H9 (cell line): Measurements from ENCODE around the gene MFSD6. TPM values are rescaled to one million over a fixed set of nuclear protein-coding genes. Genes with fewer than 3 reads are reported as not detected.

Experiments
- DNase-seq: peaks from one replicate; pipeline ENCODE4 v3.0.0-alpha.2; 2017
- H2AFZ ChIP-seq: one replicate; pipeline ENCODE4 v1.6.1; 2013; ENCODE audit warnings: mild to moderate bottlenecking, low read length, control low read depth, moderate library complexity
- H2AK5ac ChIP-seq: 2 replicates; pipeline ENCODE4 v1.6.1; 2013; ENCODE audit warnings: low read length, control low read depth, mixed read lengths; ENCODE audit not compliant: insufficient read length
- H2BK120ac ChIP-seq: one replicate; pipeline ENCODE4 v1.6.1; 2013; ENCODE audit warnings: low read depth, mild to moderate bottlenecking, low read length, control low read depth, inconsistent platforms; ENCODE audit not compliant: poor library complexity, severe bottlenecking
- H2BK12ac ChIP-seq: 2 replicates; pipeline ENCODE4 v1.6.1; 2013; ENCODE audit warnings: low read length, control low read depth, mixed read lengths, low read depth; ENCODE audit not compliant: insufficient read length
- H2BK15ac ChIP-seq: 2 replicates; pipeline ENCODE4 v1.6.1; 2013; ENCODE audit warnings: low read depth, low read length, control low read depth
- H2BK20ac ChIP-seq: one replicate; pipeline ENCODE4 v1.6.1; 2013; ENCODE audit warnings: low read depth, mild to moderate bottlenecking, low read length, control low read depth, inconsistent platforms; ENCODE audit not compliant: poor library complexity, severe bottlenecking
- H2BK5ac ChIP-seq: 2 replicates; pipeline ENCODE4 v1.6.1; 2013; ENCODE audit warnings: low read length, control low read depth, mixed read lengths; ENCODE audit not compliant: insufficient read length
- H3K14ac ChIP-seq: 2 replicates; pipeline ENCODE4 v1.6.1; 2013; ENCODE audit warnings: low read length, control low read depth; ENCODE audit not compliant: insufficient read depth
- H3K18ac ChIP-seq: 2 replicates; pipeline ENCODE4 v1.6.1; 2013; ENCODE audit warnings: low read depth, mild to moderate bottlenecking, mixed read lengths, low read length, control low read depth; ENCODE audit not compliant: insufficient read length
- H3K23ac ChIP-seq: 2 replicates; pipeline ENCODE4 v1.6.1; 2013; ENCODE audit warnings: low read length, control low read depth, mixed read lengths, low read depth; ENCODE audit not compliant: insufficient read length
- H3K23me2 ChIP-seq: 2 replicates; pipeline ENCODE4 v1.6.1; 2013; ENCODE audit warnings: low read depth, mild to moderate bottlenecking, mixed read lengths, low read length, control low read depth; ENCODE audit not compliant: insufficient read length, poor library complexity, severe bottlenecking
- H3K27ac ChIP-seq: 2 replicates; pipeline ENCODE4 v1.5.1; 2013; ENCODE audit warnings: low read length, control low read depth, mixed read lengths, low read depth; ENCODE audit not compliant: insufficient read length
- H3K27me3 ChIP-seq: 2 replicates; pipeline ENCODE4 v1.6.1; 2013; ENCODE audit warnings: low read length, control low read depth, inconsistent platforms; ENCODE audit not compliant: insufficient read depth
- H3K4ac ChIP-seq: 2 replicates; pipeline ENCODE4 v1.6.1; 2013; ENCODE audit warnings: low read depth, mild to moderate bottlenecking, control low read depth, inconsistent platforms, low read length, moderate library complexity
- H3K4me1 ChIP-seq: 2 replicates; pipeline ENCODE4 v1.6.1; 2013; ENCODE audit warnings: low read length, control low read depth, inconsistent platforms; ENCODE audit not compliant: insufficient read depth
- H3K4me2 ChIP-seq: 2 replicates; pipeline ENCODE4 v1.6.1; 2013; ENCODE audit warnings: low read length, control low read depth, mixed read lengths; ENCODE audit not compliant: insufficient read length, insufficient read depth
- H3K56ac ChIP-seq: 2 replicates; pipeline ENCODE4 v1.6.1; 2013; ENCODE audit warnings: low read depth, mild to moderate bottlenecking, mixed read lengths, low read length, control low read depth; ENCODE audit not compliant: insufficient read length
- H3K79me1 ChIP-seq: 2 replicates; pipeline ENCODE4 v1.6.1; 2013; ENCODE audit warnings: low read depth, mild to moderate bottlenecking, moderate library complexity, low read length, control low read depth, inconsistent platforms; ENCODE audit not compliant: insufficient read depth, poor library complexity, severe bottlenecking
- H3K79me2 ChIP-seq: 2 replicates; pipeline ENCODE4 v1.6.1; 2013; ENCODE audit warnings: low read length, control low read depth, inconsistent platforms; ENCODE audit not compliant: insufficient read depth
- H3K9ac ChIP-seq: 2 replicates; pipeline ENCODE4 v1.6.1; 2013; ENCODE audit warnings: low read length, control low read depth, mixed read lengths; ENCODE audit not compliant: insufficient read length; ENCODE audit errors: extremely low read depth
- H3K9me3 ChIP-seq: one replicate; pipeline ENCODE4 v1.6.1; 2013; ENCODE audit warnings: low read depth, low read length, inconsistent platforms; ENCODE audit not compliant: control insufficient read depth
- H3T11ph ChIP-seq: one replicate; pipeline ENCODE4 v1.6.1; 2013; ENCODE audit warnings: mild to moderate bottlenecking, low read length, control low read depth, inconsistent platforms
- H4K20me1 ChIP-seq: one replicate; pipeline ENCODE4 v1.6.1; 2013; ENCODE audit not compliant: control insufficient read depth, insufficient read length, insufficient read depth
- H4K5ac ChIP-seq: 2 replicates; pipeline ENCODE4 v1.6.1; 2013; ENCODE audit warnings: low read depth, mild to moderate bottlenecking, mixed read lengths, low read length, control low read depth; ENCODE audit not compliant: insufficient read length
- H4K8ac ChIP-seq: replicated peaks from 2 replicates; pipeline ENCODE4 v1.6.1; 2013; ENCODE audit warnings: low read length, control low read depth, mixed read lengths, low read depth; ENCODE audit not compliant: insufficient read length
- H4K91ac ChIP-seq: 2 replicates; pipeline ENCODE4 v1.6.1; 2013; ENCODE audit warnings: low read depth, mild to moderate bottlenecking, moderate library complexity, mixed read lengths, low read length, control low read depth; ENCODE audit not compliant: insufficient read length
- H3K27ac Mint-ChIP-seq, 3 experiments: 2 replicates in 2 of 3; 3 replicates in 1 of 3; pipeline ENCODE4 v1.8.0; 2020 to 2021; ENCODE audit warnings: mixed read lengths in 3 of 3, mild to moderate bottlenecking in 1 of 3, moderate library complexity in 1 of 3
- H3K27me3 Mint-ChIP-seq: 2 replicates; pipeline ENCODE4 v1.8.0; 2021; ENCODE audit warnings: low read depth, mild to moderate bottlenecking, moderate library complexity, mixed read lengths
- H3K36me3 Mint-ChIP-seq, 3 experiments: 2 replicates in 2 of 3; 3 replicates in 1 of 3; pipeline ENCODE4 v1.8.0; 2020 to 2021; ENCODE audit warnings: low read depth in 3 of 3, mixed read lengths in 3 of 3; ENCODE audit not compliant: insufficient read depth in 1 of 3
- H3K4me1 Mint-ChIP-seq, 2 experiments: 2 replicates each; pipeline ENCODE4 v1.8.0; 2020; ENCODE audit warnings: mixed read lengths in 2 of 2
- H3K4me3 Mint-ChIP-seq, 2 experiments: 2 replicates in 1 of 2; 3 replicates in 1 of 2; pipeline ENCODE4 v1.8.0; 2020 to 2021; ENCODE audit warnings: mild to moderate bottlenecking in 2 of 2, mixed read lengths in 2 of 2, moderate library complexity in 1 of 2
- H3K9me3 Mint-ChIP-seq, 2 experiments: 2 replicates in 1 of 2; 3 replicates in 1 of 2; pipeline ENCODE4 v1.8.0; 2020; ENCODE audit warnings: mild to moderate bottlenecking in 2 of 2, mixed read lengths in 2 of 2, moderate library complexity in 1 of 2
- CTCF ChIP-seq: fragments of 200-600 bp; sonication (generic); conservative IDR thresholded peaks from 3 replicates; pipeline ENCODE4 v1.8.0; 2021; ENCODE audit warnings: antibody characterized with exemption, mild to moderate bottlenecking
- WGBS: extraction: QIAGEN DNeasy Blood & Tissue Kit; methylation state at CpG from one replicate; pipeline ENCODE4 v1.1.7; 2013; ENCODE audit warnings: missing lambda C conversion rate, low lambda C conversion rate, mixed read lengths; ENCODE audit not compliant: insufficient read length; ENCODE audit errors: extremely low coverage; 5-methylcytosine and 5-hydroxymethylcytosine counted together
- total RNA-seq: library from RNA; stranded (reverse); gene quantifications from 2 replicates; pipeline ENCODE4 v1.2.1, GENCODE V29; 2021

Gene MFSD6
- total RNA-seq, 1 experiment from 2014 or later = 4.0 TPM

- H3K36me3 Mint-ChIP-seq = peaks cover 8 to 23% (median 18%) of the 10 kb centered on the region in 3 experiments
- Histone ChIP-seq H3K79me2 (no peaks in the 10 kb centered on the region), H2BK15ac (no peak overlapping the region), H2BK120ac (no peak overlapping the region), H4K20me1 (no peaks in the 10 kb centered on the region), H3K79me1 (no peaks in the 10 kb centered on the region), H2BK20ac (no peak overlapping the region), H3K27ac (no peak overlapping the region), H2AK5ac (no peak overlapping the region), H3K4me2 (no peak overlapping the region), H2BK12ac (no peak overlapping the region), H3K14ac (no peak overlapping the region), H4K5ac (no peak overlapping the region), H3K9me3 (no peaks in the 10 kb centered on the region), H4K91ac (no peak overlapping the region), H2BK5ac (no peak overlapping the region), H3K56ac (no peak overlapping the region), H3K9ac (no peak overlapping the region), H4K8ac (no peak overlapping the region), H2AFZ (no peak overlapping the region), H3K4me1 (no peaks in the 10 kb centered on the region), H3K23me2 (no peaks in the 10 kb centered on the region), H3K27me3 (no peaks in the 10 kb centered on the region), H3K23ac (no peak overlapping the region), H3K4ac (no peak overlapping the region), H3T11ph (no peak overlapping the region), H3K18ac (no peak overlapping the region)
- H3K9me3 Mint-ChIP-seq = peaks cover 13 to 26% of the 10 kb centered on the region in 2 experiments
- no peak for TF ChIP-seq CTCF
- peaks cover 5 to 7% of the 10 kb centered on the region in 2 experiments; a peak in 2 of 4 replicates for H3K4me1 Mint-ChIP-seq
- no peak overlapping the region for H3K4me3 Mint-ChIP-seq
- no peak overlapping the region for H3K27ac Mint-ChIP-seq
- WGBS = no CpG with 5 or more reads among the region's 4 CpGs
- peaks cover 3% of the 10 kb centered on the region for H3K27me3 Mint-ChIP-seq
- DNase-seq = no peak
Measured at GRCh38 chr2:190468814-190469569, 60.8 kb downstream of the MFSD6 start.
